B cell (primary cell): ENCODE data around the gene SMC3.

Experiments
- CTCF ChIP-seq: fragments of 200-600 bp; IDR thresholded peaks from one replicate; pipeline ENCODE4 v1.8.0; 2022; ENCODE audit warnings: antibody characterized with exemption, mild to moderate bottlenecking
- EZH2 ChIP-seq: IDR thresholded peaks from 2 replicates; pipeline ENCODE4 v1.6.1; 2012; ENCODE audit warnings: borderline replicate concordance, low read depth, mild to moderate bottlenecking, moderate library complexity, low read length; ENCODE audit not compliant: insufficient read depth, poor library complexity, severe bottlenecking

GRCh38 chr10:110547139-110547761 is 20.2 kb upstream of the SMC3 start:
- peak; percentile 85 for TF ChIP-seq CTCF
- TF ChIP-seq EZH2 = no peak
